ENCODE results near the gene ARL17B.
"Not testable (repeated sequence)": the region's sequence is repeated elsewhere in the genome, so short reads cannot be mapped to it uniquely, and the experiment has no call there.

GRCh38 chr17:46290906-46291546, 70.5 kb downstream of the ARL17B start:
- not testable (repeated sequence) for TF ChIP-seq EZH2 (IDR thresholded peaks at IDR 0.05); POLR2AphosphoS5 (IDR thresholded peaks at IDR 0.05; ENCODE audit: borderline replicate concordance, low read depth, low read length)

All from SK-N-MC (cell line).